ENCODE results near the gene PEAK3. TPM values are rescaled to one million over a fixed set of nuclear protein-coding genes. Genes with fewer than 3 reads are reported as not detected.

Gene PEAK3
- total and polyA plus RNA-seq, 4 donors = 0.31 to 7.4 (median 3.8) TPM

DNA sequence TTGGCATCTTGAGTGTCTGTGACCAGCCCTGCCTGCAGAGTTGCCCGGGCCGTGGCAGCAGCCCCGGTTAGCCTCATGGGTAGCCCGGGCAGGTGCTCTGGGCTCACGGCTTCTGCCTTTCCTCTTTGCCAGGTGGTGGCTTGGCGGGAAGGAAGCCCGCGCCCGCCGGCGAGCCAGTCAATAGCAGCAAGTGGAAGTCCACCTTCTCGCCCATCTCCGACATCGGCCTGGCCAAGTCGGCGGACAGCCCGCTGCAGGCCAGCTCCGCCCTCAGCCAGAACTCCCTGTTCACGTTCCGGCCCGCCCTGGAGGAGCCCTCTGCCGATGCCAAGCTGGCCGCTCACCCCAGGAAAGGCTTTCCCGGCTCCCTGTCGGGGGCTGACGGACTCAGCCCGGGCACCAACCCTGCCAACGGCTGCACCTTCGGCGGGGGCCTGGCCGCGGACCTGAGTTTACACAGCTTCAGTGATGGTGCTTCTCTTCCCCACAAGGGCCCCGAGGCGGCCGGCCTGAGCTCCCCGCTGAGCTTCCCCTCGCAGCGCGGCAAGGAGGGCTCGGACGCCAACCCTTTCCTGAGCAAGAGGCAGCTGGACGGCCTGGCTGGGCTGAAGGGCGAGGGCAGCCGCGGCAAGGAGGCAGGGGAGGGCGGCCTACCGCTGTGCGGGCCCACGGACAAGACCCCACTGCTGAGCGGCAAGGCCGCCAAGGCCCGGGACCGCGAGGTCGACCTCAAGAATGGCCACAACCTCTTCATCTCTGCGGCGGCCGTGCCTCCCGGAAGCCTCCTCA is 55.7 kb downstream of the PEAK3 start:
- no peak overlapping the region for H3K9ac ChIP-seq (ENCODE audit: insufficient read depth in 1 of 2, low read length in 2 of 2)
- DNase-seq (no peak), ATAC-seq (ENCODE audit: insufficient read depth, low FRiP score) (no peak)
- peaks cover 0 to under 1% (median 0%) of the 10 kb centered on the region in 5 donors for H3K4me1 ChIP-seq (ENCODE audit: control insufficient read depth in 5 of 5, insufficient read depth in 5 of 5, low read length in 5 of 5)
- H3K27me3 ChIP-seq (ENCODE audit: control insufficient read depth in 3 of 3, insufficient read depth in 3 of 3, low read length in 2 of 3) = no peaks in the 10 kb centered on the region
- peaks cover 9 to 88% (median 17%) of the 10 kb centered on the region in 4 donors for H3K36me3 ChIP-seq (ENCODE audit: control insufficient read depth in 4 of 4, insufficient read depth in 4 of 4, low read length in 4 of 4)
- no peak overlapping the region for H3K4me3 ChIP-seq
- no peaks in the 10 kb centered on the region for H3K9me3 ChIP-seq (ENCODE audit: control insufficient read depth in 4 of 4, insufficient read depth in 3 of 4, low read length in 3 of 4)
- 95 to 96% methylated on average over 52 to 59 of the region's 59 CpGs for WGBS, 2 donors
- no peak overlapping the region for H3K27ac ChIP-seq (ENCODE audit: low read depth in 1 of 2, low read length in 1 of 2)
- TF ChIP-seq, protein P1, sequence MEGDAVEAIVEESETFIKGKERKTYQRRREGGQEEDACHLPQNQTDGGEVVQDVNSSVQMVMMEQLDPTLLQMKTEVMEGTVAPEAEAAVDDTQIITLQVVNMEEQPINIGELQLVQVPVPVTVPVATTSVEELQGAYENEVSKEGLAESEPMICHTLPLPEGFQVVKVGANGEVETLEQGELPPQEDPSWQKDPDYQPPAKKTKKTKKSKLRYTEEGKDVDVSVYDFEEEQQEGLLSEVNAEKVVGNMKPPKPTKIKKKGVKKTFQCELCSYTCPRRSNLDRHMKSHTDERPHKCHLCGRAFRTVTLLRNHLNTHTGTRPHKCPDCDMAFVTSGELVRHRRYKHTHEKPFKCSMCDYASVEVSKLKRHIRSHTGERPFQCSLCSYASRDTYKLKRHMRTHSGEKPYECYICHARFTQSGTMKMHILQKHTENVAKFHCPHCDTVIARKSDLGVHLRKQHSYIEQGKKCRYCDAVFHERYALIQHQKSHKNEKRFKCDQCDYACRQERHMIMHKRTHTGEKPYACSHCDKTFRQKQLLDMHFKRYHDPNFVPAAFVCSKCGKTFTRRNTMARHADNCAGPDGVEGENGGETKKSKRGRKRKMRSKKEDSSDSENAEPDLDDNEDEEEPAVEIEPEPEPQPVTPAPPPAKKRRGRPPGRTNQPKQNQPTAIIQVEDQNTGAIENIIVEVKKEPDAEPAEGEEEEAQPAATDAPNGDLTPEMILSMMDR (IDR thresholded peaks at IDR 0.05; ENCODE audit: control extremely low read depth, extremely low read depth) = no peak

DNA sequence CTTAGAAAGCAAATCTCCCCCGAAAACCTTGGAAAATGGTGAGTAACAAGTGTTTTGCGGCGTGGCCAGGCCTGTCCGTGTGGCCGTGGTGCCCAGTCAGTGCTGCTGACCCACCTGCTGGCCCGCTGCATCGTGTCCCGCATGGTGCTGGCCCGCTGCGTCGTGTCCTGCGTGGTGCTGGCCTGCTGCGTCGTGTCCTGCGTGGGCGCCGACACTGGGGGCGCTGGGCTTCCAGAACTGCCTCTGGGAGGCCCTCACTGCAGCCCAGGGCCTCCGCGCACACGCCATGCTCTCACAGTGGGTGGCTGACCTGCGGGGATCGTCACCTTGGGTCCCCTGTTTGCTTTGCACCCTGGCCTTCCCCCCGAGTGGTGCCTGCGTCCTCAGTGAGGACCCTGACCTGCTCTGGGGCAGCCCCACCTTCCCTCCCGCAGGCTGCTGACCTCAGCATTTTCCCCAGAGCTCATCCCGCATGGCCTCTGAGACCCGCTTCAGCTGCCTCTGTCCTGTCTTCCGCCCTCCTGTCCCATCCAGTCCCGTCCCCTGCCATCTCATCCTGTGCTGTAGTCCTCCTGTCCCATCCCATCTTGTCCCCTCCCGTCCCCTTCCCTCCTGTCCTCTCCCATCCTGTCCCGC is 56.4 kb downstream of the PEAK3 start:
- H3K9ac ChIP-seq (ENCODE audit: insufficient read depth in 1 of 2, low read length in 2 of 2) = no peak overlapping the region
- no peaks in the 10 kb centered on the region for H3K9me3 ChIP-seq (ENCODE audit: control insufficient read depth in 4 of 4, insufficient read depth in 3 of 4, low read length in 3 of 4)
- H3K4me1 ChIP-seq (ENCODE audit: control insufficient read depth in 5 of 5, insufficient read depth in 5 of 5, low read length in 5 of 5) = peaks cover 0 to 3% (median 0%) of the 10 kb centered on the region in 5 donors
- DNase-seq = no peak
- no peaks in the 10 kb centered on the region for H3K27me3 ChIP-seq (ENCODE audit: control insufficient read depth in 3 of 3, insufficient read depth in 3 of 3, low read length in 2 of 3)
- ATAC-seq (ENCODE audit: insufficient read depth, low FRiP score) = no peak
- no peak overlapping the region for H3K4me3 ChIP-seq
- H3K36me3 ChIP-seq (ENCODE audit: control insufficient read depth in 4 of 4, insufficient read depth in 4 of 4, low read length in 4 of 4) = peaks cover 8 to 86% (median 17%) of the 10 kb centered on the region in 4 donors
- no peak overlapping the region for H3K27ac ChIP-seq (ENCODE audit: low read depth in 1 of 2, low read length in 1 of 2)
- 96 to 98% methylated on average over 32 of the region's 32 CpGs for WGBS, 2 donors
- TF ChIP-seq, protein P1 (IDR thresholded peaks at IDR 0.05; ENCODE audit: control extremely low read depth, extremely low read depth) = no peak

DNA sequence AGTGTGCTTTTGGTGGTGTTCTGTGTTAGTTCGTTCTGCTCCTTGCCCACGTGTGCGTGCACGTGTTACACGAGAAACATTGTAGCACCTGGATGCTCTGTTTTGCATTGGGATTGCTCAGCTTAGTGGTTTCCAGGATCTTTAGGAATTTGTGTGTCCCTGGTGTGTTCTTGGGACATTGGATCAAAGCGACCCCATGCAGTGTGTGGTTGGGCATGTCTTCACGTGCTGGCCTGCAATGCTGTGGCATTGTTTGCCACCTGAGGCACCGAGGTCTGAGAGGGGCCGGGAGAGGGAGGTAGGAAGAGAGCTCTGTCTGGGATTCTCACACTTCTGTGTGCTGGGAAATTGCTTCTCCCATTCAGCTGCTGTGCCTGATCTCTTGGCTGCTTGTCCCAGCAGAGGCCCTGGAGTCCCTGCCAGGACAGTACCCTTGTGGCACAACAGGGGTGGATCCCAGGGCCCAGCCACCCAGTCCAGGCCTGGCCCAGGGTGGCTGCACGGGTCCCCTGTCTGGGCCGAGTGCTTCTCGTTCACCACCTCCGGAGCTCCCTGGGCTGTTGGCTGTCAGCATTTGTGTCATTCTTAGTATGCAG is 57.1 kb downstream of the PEAK3 start:
- no peak for ATAC-seq (ENCODE audit: insufficient read depth, low FRiP score)
- Histone ChIP-seq H3K36me3 (ENCODE audit: control insufficient read depth in 4 of 4, insufficient read depth in 4 of 4, low read length in 4 of 4) (peaks cover 10 to 87% (median 15%) of the 10 kb centered on the region in 4 donors), H3K9me3 (ENCODE audit: control insufficient read depth in 4 of 4, insufficient read depth in 3 of 4, low read length in 3 of 4) (no peaks in the 10 kb centered on the region), H3K27me3 (ENCODE audit: control insufficient read depth in 3 of 3, insufficient read depth in 3 of 3, low read length in 2 of 3) (no peaks in the 10 kb centered on the region), H3K9ac (ENCODE audit: insufficient read depth in 1 of 2, low read length in 2 of 2) (no peak overlapping the region), H3K4me1 (ENCODE audit: control insufficient read depth in 5 of 5, insufficient read depth in 5 of 5, low read length in 5 of 5) (peaks cover 0 to 3% (median 0%) of the 10 kb centered on the region in 5 donors), H3K4me3 (no peak overlapping the region), H3K27ac (ENCODE audit: low read depth in 1 of 2, low read length in 1 of 2) (no peak overlapping the region)
- no peak for DNase-seq
- TF ChIP-seq, protein P1 (IDR thresholded peaks at IDR 0.05; ENCODE audit: control extremely low read depth, extremely low read depth) = no peak
- WGBS, 2 donors = 92 to 94% methylated on average over 13 of the region's 13 CpGs

Small RNA genes lying within 50 kb of the gene (small RNA-seq; reads per million reads assigned to genes)
- not detected for gene MIR1227 (ENCODE audit: low replicate concordance)

Other genes starting within 250 kb of the PEAK3 start
- gene MKNK2, start 230.9 kb downstream of the PEAK3 start, total RNA-seq = 100 to 1,000 TPM; 107 to 333 TPM
- 100 to 1,000 TPM; 132 to 189 TPM for gene MKNK2, start 230.9 kb downstream of the PEAK3 start, polyA plus RNA-seq
- 10 to 100 TPM; 45.2 to 86.6 TPM for gene MOB3A, start 185.8 kb downstream of the PEAK3 start, total RNA-seq
- 10 to 100 TPM; 17.7 to 44.9 TPM for gene MOB3A, start 185.8 kb downstream of the PEAK3 start, polyA plus RNA-seq
- gene IZUMO4, start 185.3 kb downstream of the PEAK3 start, total RNA-seq = 1 to 10 TPM; 5.0 to 8.4 TPM
- 1 to 10 TPM; 6.1 to 9.8 TPM for gene IZUMO4, start 185.3 kb downstream of the PEAK3 start, polyA plus RNA-seq
- gene AP3D1, start 130.6 kb downstream of the PEAK3 start, total RNA-seq = 100 to 1,000 TPM in 1 of 2 donors, 10 to 100 TPM in 1; 69.9 to 144 TPM
- gene AP3D1, start 130.6 kb downstream of the PEAK3 start, polyA plus RNA-seq = 100 to 1,000 TPM in 1 of 2 donors, 10 to 100 TPM in 1; 55.3 to 101 TPM
- gene DOT1L, start 118.2 kb downstream of the PEAK3 start, total RNA-seq = 10 to 100 TPM; 20.4 to 46.4 TPM
- gene DOT1L, start 118.2 kb downstream of the PEAK3 start, polyA plus RNA-seq = 10 to 100 TPM; 13.0 to 19.2 TPM
- gene PLEKHJ1, start 45.8 kb downstream of the PEAK3 start, total RNA-seq = 10 to 100 TPM; 64.4 to 64.6 TPM
- 10 to 100 TPM; 70.1 to 76.4 TPM for gene PLEKHJ1, start 45.8 kb downstream of the PEAK3 start, polyA plus RNA-seq
- gene SF3A2, start 45.4 kb downstream of the PEAK3 start, total RNA-seq = 100 to 1,000 TPM in 1 of 2 donors, 10 to 100 TPM in 1; 67.5 to 113 TPM
- 10 to 100 TPM; 37.2 to 58.5 TPM for gene SF3A2, start 45.4 kb downstream of the PEAK3 start, polyA plus RNA-seq
- 1 to 10 TPM; 2.1 to 3.5 TPM for gene AMH, start 32.9 kb downstream of the PEAK3 start, total RNA-seq
- gene AMH, start 32.9 kb downstream of the PEAK3 start, polyA plus RNA-seq = 1 to 10 TPM in 1 of 2 donors, under 1 TPM in 1; 0.73 to 1.4 TPM
- 1 to 10 TPM in 1 of 2 donors, under 1 TPM in 1; 0.61 to 2.3 TPM for gene JSRP1, start 25.8 kb downstream of the PEAK3 start, total RNA-seq
- 1 to 10 TPM in 1 of 2 donors, under 1 TPM in 1; 0.69 to 1.1 TPM for gene JSRP1, start 25.8 kb downstream of the PEAK3 start, polyA plus RNA-seq
- gene LINGO3, start 26.0 kb upstream of the PEAK3 start, total RNA-seq = under 1 TPM in 1 of 2 donors, not detected in 1; 0.21 TPM
- 1 to 10 TPM in 1 of 2 donors, under 1 TPM in 1; 0.10 to 1.0 TPM for gene LINGO3, start 26.0 kb upstream of the PEAK3 start, polyA plus RNA-seq
- gene LSM7, start 46.4 kb upstream of the PEAK3 start, total RNA-seq = 10 to 100 TPM; 54.9 to 92.1 TPM
- 100 to 1,000 TPM; 291 to 307 TPM for gene LSM7, start 46.4 kb upstream of the PEAK3 start, polyA plus RNA-seq
- 10 to 100 TPM; 42.8 to 86.1 TPM for gene SPPL2B, start 46.5 kb upstream of the PEAK3 start, total RNA-seq
- gene SPPL2B, start 46.5 kb upstream of the PEAK3 start, polyA plus RNA-seq = 10 to 100 TPM; 34.4 to 54.8 TPM
- under 1 TPM in 1 of 2 donors, not detected in 1; 0.09 TPM for gene TMPRSS9, start 78.1 kb upstream of the PEAK3 start, total RNA-seq
- under 1 TPM; 0.05 to 0.37 TPM for gene TMPRSS9, start 78.1 kb upstream of the PEAK3 start, polyA plus RNA-seq
- gene TIMM13, start 145.4 kb upstream of the PEAK3 start, total RNA-seq = 100 to 1,000 TPM in 1 of 2 donors, 10 to 100 TPM in 1; 27.2 to 103 TPM
- 100 to 1,000 TPM in 1 of 2 donors, 10 to 100 TPM in 1; 58.5 to 103 TPM for gene TIMM13, start 145.4 kb upstream of the PEAK3 start, polyA plus RNA-seq
- 10 to 100 TPM; 19.1 to 42.9 TPM for gene LMNB2, start 174.8 kb upstream of the PEAK3 start, total RNA-seq
- 10 to 100 TPM; 19.7 to 37.0 TPM for gene LMNB2, start 174.8 kb upstream of the PEAK3 start, polyA plus RNA-seq
- gene GADD45B, start 194.0 kb upstream of the PEAK3 start, total RNA-seq = 10 to 100 TPM; 81.0 to 92.7 TPM
- 100 to 1,000 TPM in 1 of 2 donors, 10 to 100 TPM in 1; 92.4 to 405 TPM for gene GADD45B, start 194.0 kb upstream of the PEAK3 start, polyA plus RNA-seq